ENCODE data around the gene SUSD4. TPM values are rescaled to one million over a fixed set of nuclear protein-coding genes. Genes with fewer than 3 reads are reported as not detected.

Gene SUSD4
- total and polyA plus RNA-seq, 2 donors (not counting 3 experiments of a cell fraction or from before 2014, with no cell fraction given), result not detected

GRCh38 chr1:223202376-223203033, 161.5 kb downstream of the SUSD4 start:
- ChIA-PET POLR2A (no interaction called here), CTCF (no interaction called here)
- H3K27ac ChIP-seq (ENCODE audit: insufficient read depth, low read depth, low read length), result no peak overlapping the region
- BruUV-seq (replicated peaks), result no TSS peak
- H3K9me3 ChIP-seq (replicated peaks; ENCODE audit: control insufficient read depth, insufficient read depth, low read length), result no peaks in the 10 kb centered on the region
- no peak overlapping the region for H3K4me2 ChIP-seq (ENCODE audit: insufficient read depth, low read length)
- H3K27me3 ChIP-seq (ENCODE audit: control insufficient read depth in 2 of 2, insufficient read depth in 2 of 2, low read length in 2 of 2), result no peaks in the 10 kb centered on the region
- no peaks in the 10 kb centered on the region for H3K79me2 ChIP-seq (ENCODE audit: control insufficient read depth, insufficient read depth, low read length)
- no peaks in the 10 kb centered on the region for H3K9me1 ChIP-seq (replicated peaks; ENCODE audit: control insufficient read depth, extremely low read depth, insufficient read depth, low read length)
- intact Hi-C loops (cut with micrococcal nuclease), result no loop called here
- no peaks in the 10 kb centered on the region for H3K36me3 ChIP-seq (ENCODE audit: control insufficient read depth in 2 of 2, extremely low read depth in 1 of 2, insufficient read depth in 2 of 2, low read length in 2 of 2)
- no peaks in the 10 kb centered on the region for H4K20me1 ChIP-seq (replicated peaks; ENCODE audit: control insufficient read depth, extremely low read depth, insufficient read depth, low read length)
- no peak overlapping the region for H2AFZ ChIP-seq (ENCODE audit: low read depth, low read length)
- FAIRE-seq (no peak), DNase-seq (ENCODE audit: low read depth, low spot score) (no peak)
- dilution Hi-C loops (cut with MboI; ENCODE audit: extremely low pct_ligation_motif_present, low sequenced_read_pairs), result no loop called here
- no peak overlapping the region for H3K4me3 ChIP-seq (replicated peaks in 1 of 3; ENCODE audit: insufficient read depth in 1 of 3, low read depth in 1 of 3, low read length in 3 of 3)
- no peaks in the 10 kb centered on the region for H3K4me1 ChIP-seq (ENCODE audit: control insufficient read depth, extremely low read depth, insufficient read depth, low read length)
- no peak overlapping the region for H3K9ac ChIP-seq (replicated peaks; ENCODE audit: extremely low read depth, insufficient read depth, low read length)
- TF ChIP-seq FOS (IDR thresholded peaks at IDR 0.05; ENCODE audit: borderline replicate concordance, insufficient read depth, low read length) (no peak), MYC (IDR thresholded peaks at IDR 0.05; ENCODE audit: low read depth, low read length) (no peak), EZH2 (IDR thresholded peaks at IDR 0.05; ENCODE audit: borderline replicate concordance, low read depth, low read length, severe bottlenecking) (no peak), POLR2A (IDR thresholded peaks at IDR 0.05; ENCODE audit: low read depth, low read length) (no peak), CTCF (IDR thresholded peaks at IDR 0.05; ENCODE audit: extremely low read depth in 1 of 2, insufficient read depth in 1 of 2, low read depth in 1 of 2, low read length in 2 of 2) (no peak), MAX (IDR thresholded peaks at IDR 0.05; ENCODE audit: insufficient read depth, insufficient read length) (no peak), POLR2AphosphoS5 (IDR thresholded peaks at IDR 0.05; ENCODE audit: insufficient read depth, low read depth, low read length) (no peak), JUN (IDR thresholded peaks at IDR 0.05; ENCODE audit: borderline replicate concordance, insufficient read depth, insufficient read length, low read depth) (no peak), GATA2 (IDR thresholded peaks at IDR 0.05; ENCODE audit: insufficient read depth, insufficient read length, low read depth, low read length) (no peak)
